HEK293 (cell line): Measurements from ENCODE around the gene KRT4.

Source experiments
- CTCF ChIA-PET: fragments of 350-600 bp; formaldehyde crosslinking; extraction: SDS; loops from one replicate; lab custom pipeline; 2021; ENCODE audit warnings: antibody characterized with exemption; lab: Yijun Ruan, JAX
- POLR2A ChIA-PET: fragments of 300-600 bp; formaldehyde crosslinking; extraction: SDS; loops from one replicate; lab custom pipeline; 2020; ENCODE audit warnings: antibody characterized with exemption, inconsistent platforms; lab: Yijun Ruan, JAX
- H3K27ac ChIP-seq: fragments of 200-500 bp; sonication (Bioruptor generic); 2 replicates; pipeline ENCODE4 v1.5.1; 2014; ENCODE audit warnings: low read depth, low read length, control low read depth, inconsistent platforms; ENCODE audit errors: extremely low read depth
- H3K36me3 ChIP-seq, 2 experiments: fragments of 200-500 bp in 1 of 2; sonication (Bioruptor generic) in 1 of 2; 1 replicate in 1 of 2; 2 replicates in 1 of 2; pipeline ENCODE4 v1.5.1; 2014 to 2017; ENCODE audit warnings: inconsistent platforms in 2 of 2, low read length in 2 of 2; ENCODE audit not compliant: control insufficient read depth in 2 of 2, insufficient read depth in 1 of 2
- H3K4me1 ChIP-seq: fragments of 200-500 bp; sonication (Bioruptor generic); 2 replicates; pipeline ENCODE4 v1.5.1; 2014; ENCODE audit warnings: mild to moderate bottlenecking, low read length, inconsistent platforms; ENCODE audit not compliant: control insufficient read depth, insufficient read depth
- H3K4me3 ChIP-seq: 2 replicates; pipeline ENCODE4 v1.5.1; 2011; ENCODE audit warnings: low read depth, mild to moderate bottlenecking, control low read depth, low read length, moderate library complexity
- H3K9me3 ChIP-seq: fragments of 200-500 bp; sonication (Bioruptor generic); 2 replicates; pipeline ENCODE4 v1.5.1; 2014; ENCODE audit warnings: low read depth, low read length, inconsistent platforms; ENCODE audit not compliant: control insufficient read depth, insufficient read depth
- CTCF ChIP-seq: fragments of 450-650 bp; formaldehyde crosslinking; IDR thresholded peaks from 2 replicates; pipeline ENCODE4 v1.5.1; 2016; ENCODE audit warnings: missing biosample characterization, missing genetic modification characterization
- EGR2 ChIP-seq: fragments of 450-650 bp; formaldehyde crosslinking; IDR thresholded peaks from 2 replicates; pipeline ENCODE4 v1.5.1; 2016; ENCODE audit warnings: low read depth, missing biosample characterization, missing genetic modification characterization
- GLIS2 ChIP-seq: fragments of 450-650 bp; formaldehyde crosslinking; IDR thresholded peaks from 2 replicates; pipeline ENCODE4 v1.5.1; 2016; ENCODE audit warnings: missing biosample characterization, missing genetic modification characterization
- PBX3 ChIP-seq: sonication (generic); formaldehyde crosslinking; IDR thresholded peaks from 2 replicates; pipeline ENCODE4 v1.8.1; 2022; ENCODE audit warnings: mild to moderate bottlenecking, moderate library complexity, missing genetic modification reagents
- SCRT1 ChIP-seq: fragments of 450-650 bp; formaldehyde crosslinking; IDR thresholded peaks from 2 replicates; pipeline ENCODE4 v1.5.1; 2016; ENCODE audit warnings: missing biosample characterization, missing genetic modification characterization, borderline replicate concordance
- ZFHX2 ChIP-seq: fragments of 450-650 bp; formaldehyde crosslinking; conservative IDR thresholded peaks from 2 replicates; pipeline ENCODE4 v1.5.1; 2016; ENCODE audit warnings: missing biosample characterization, missing genetic modification characterization
- ZIC2 ChIP-seq: fragments of 450-650 bp; formaldehyde crosslinking; IDR thresholded peaks from 2 replicates; pipeline ENCODE4 v1.5.1; 2016; ENCODE audit warnings: missing biosample characterization, missing genetic modification characterization
- ZNF114 ChIP-seq: fragments of 450-650 bp; formaldehyde crosslinking; IDR thresholded peaks from 2 replicates; pipeline ENCODE4 v1.5.0; 2017; ENCODE audit warnings: missing biosample characterization, missing genetic modification characterization
- ZNF350 ChIP-seq: fragments of 450-650 bp; formaldehyde crosslinking; IDR thresholded peaks from 2 replicates; pipeline ENCODE4 v1.5.0; 2017; ENCODE audit warnings: missing biosample characterization, mild to moderate bottlenecking, missing genetic modification characterization
- ZNF391 ChIP-seq: fragments of 450-650 bp; formaldehyde crosslinking; IDR thresholded peaks from 2 replicates; pipeline ENCODE4 v1.5.1; 2016; ENCODE audit warnings: low read depth, missing biosample characterization, missing genetic modification characterization, borderline replicate concordance
- ZNF394 ChIP-seq: fragments of 450-650 bp; formaldehyde crosslinking; IDR thresholded peaks from 2 replicates; pipeline ENCODE4 v1.5.1; 2016; ENCODE audit warnings: missing biosample characterization, missing genetic modification characterization, mild to moderate bottlenecking, moderate library complexity, borderline replicate concordance
- ZNF473 ChIP-seq: fragments of 450-650 bp; formaldehyde crosslinking; IDR thresholded peaks from 2 replicates; pipeline ENCODE4 v1.5.1; 2017; ENCODE audit warnings: missing biosample characterization, missing genetic modification characterization
- ZNF561 ChIP-seq: fragments of 450-650 bp; IDR thresholded peaks from 2 replicates; pipeline ENCODE4 v1.5.1; 2018; ENCODE audit warnings: missing biosample characterization, missing genetic modification characterization, borderline replicate concordance
- ZNF791 ChIP-seq: fragments of 450-650 bp; formaldehyde crosslinking; IDR thresholded peaks from 2 replicates; pipeline ENCODE4 v1.5.1; 2016; ENCODE audit warnings: missing biosample characterization, missing genetic modification characterization
- ZSCAN18 ChIP-seq: fragments of 450-650 bp; formaldehyde crosslinking; IDR thresholded peaks from 2 replicates; pipeline ENCODE4 v1.5.1; 2016; ENCODE audit warnings: missing biosample characterization, missing genetic modification characterization
- ZSCAN30 ChIP-seq: fragments of 450-650 bp; IDR thresholded peaks from 2 replicates; pipeline ENCODE4 v1.5.1; 2018; ENCODE audit warnings: missing biosample characterization, mild to moderate bottlenecking, missing genetic modification characterization, moderate library complexity

The KRT4 gene

GRCh38 chr12:52836042-52836466 lies 22.1 kb upstream of the KRT4 start:
- CTCF ChIA-PET = interaction anchor here (1.4 kb wide), 1 partner anchor 35 kb away, joined by 3 read pairs; no protein-coding TSS in a partner anchor
- POLR2A ChIA-PET = no interaction called here
- no peaks in the 10 kb centered on the region for H3K4me1 ChIP-seq

DNA sequence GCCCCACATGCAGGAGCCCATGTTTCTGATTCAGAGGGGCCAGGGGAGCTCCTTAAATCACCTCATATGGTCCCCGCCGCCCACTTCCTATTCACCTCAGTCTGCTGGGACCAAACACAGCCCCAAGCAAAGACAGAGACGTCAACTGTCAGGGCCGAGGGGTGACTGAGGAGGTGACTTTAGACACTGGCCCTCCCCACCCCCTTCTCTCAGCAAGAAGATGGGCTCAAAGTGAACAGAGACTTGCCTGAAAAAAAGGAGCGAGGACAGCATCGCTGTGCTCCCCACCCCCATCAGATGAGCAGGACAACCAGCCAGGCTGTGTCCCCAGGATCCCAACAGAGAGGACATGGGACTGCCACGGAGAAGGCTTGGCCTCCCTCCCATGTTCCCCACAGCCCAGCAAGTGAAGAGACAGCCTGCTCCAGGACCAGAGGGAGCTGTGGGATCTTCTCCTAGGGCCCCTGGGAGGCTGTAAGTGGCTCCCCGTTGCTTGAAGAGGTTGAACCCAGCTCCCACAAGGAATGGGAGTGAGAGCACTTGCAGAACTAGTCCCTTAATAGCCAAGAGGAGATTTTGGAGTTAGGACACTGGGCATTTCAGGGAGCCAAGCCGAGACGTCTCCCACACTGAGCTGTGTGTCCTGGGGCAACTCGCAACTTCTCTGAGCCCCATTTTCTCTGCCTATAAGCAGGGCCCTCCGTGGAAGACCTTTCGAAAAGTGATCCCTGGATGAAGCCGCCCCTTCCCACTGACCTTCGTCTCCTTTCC lies 21.5 kb upstream of the KRT4 start:
- no peaks in the 10 kb centered on the region for H3K4me1 ChIP-seq
- no peaks in the 10 kb centered on the region for H3K36me3 ChIP-seq
- H3K27ac ChIP-seq = no peak overlapping the region
- no peaks in the 10 kb centered on the region for H3K9me3 ChIP-seq
- CTCF ChIA-PET = no interaction called here
- no peak for TF ChIP-seq PBX3
- TF ChIP-seq ZIC2 (tag by site-specific recombination) = peak; percentile 90
- POLR2A ChIA-PET = no interaction called here
- H3K4me3 ChIP-seq = no peak overlapping the region

More at GRCh38 chr12:52836042-52836466, 22.1 kb upstream of the KRT4 start:
- no peaks in the 10 kb centered on the region for H3K36me3 ChIP-seq
- no peak for TF ChIP-seq ZNF791 (tag by site-specific recombination)
- TF ChIP-seq GLIS2 (tag by site-specific recombination) = 0 out of 2 replicates have a peak, but pooled peaks have one; percentile 24
- peak; percentile 99 for TF ChIP-seq EGR2
- no peak for TF ChIP-seq ZNF391
- TF ChIP-seq ZFHX2 (tag by site-specific recombination) = peak; percentile 99
- no peak overlapping the region for H3K27ac ChIP-seq
- no peak overlapping the region for H3K4me3 ChIP-seq
- H3K9me3 ChIP-seq = no peaks in the 10 kb centered on the region

DNA sequence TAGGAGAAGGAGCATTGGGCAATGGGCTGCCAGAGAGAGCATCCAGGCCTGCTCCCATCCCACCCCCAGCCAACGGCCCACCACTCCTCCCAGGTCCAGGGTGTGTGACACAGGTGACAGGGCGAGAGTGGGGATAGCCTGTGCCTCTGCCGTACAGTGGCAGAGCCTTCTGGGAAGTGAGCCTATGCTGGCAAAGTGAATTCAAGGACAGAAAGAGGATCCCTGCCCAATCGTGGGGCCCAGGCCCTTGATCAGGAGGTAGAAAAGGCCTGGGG lies 20.7 kb upstream of the KRT4 start:
- Histone ChIP-seq H3K4me1 (no peaks in the 10 kb centered on the region), H3K9me3 (no peaks in the 10 kb centered on the region), H3K27ac (no peak overlapping the region), H3K36me3 (no peaks in the 10 kb centered on the region), H3K4me3 (no peak overlapping the region)
- no peak for TF ChIP-seq ZSCAN30 (tag by site-specific recombination)
- TF ChIP-seq ZNF394 = no peak
- TF ChIP-seq SCRT1 = no peak
- TF ChIP-seq ZNF473 (tag by site-specific recombination) = no peak
- no peak for TF ChIP-seq CTCF (tag by site-specific recombination)
- TF ChIP-seq ZNF561 (tag by site-specific recombination) = no peak
- no peak for TF ChIP-seq ZNF350
- no peak for TF ChIP-seq ZSCAN18
- TF ChIP-seq ZNF114 (tag by site-specific recombination) = no peak
- ChIA-PET CTCF (no interaction called here), POLR2A (no interaction called here)
